GM10266 (cell line): ENCODE data around the gene KRTAP10-10.
"Not testable (repeated sequence)": the region's sequence is repeated elsewhere in the genome, so short reads cannot be mapped to it uniquely, and the experiment has no call there.

Experiments
- DNase-seq: peaks from one replicate; pipeline ENCODE4 v3.0.0; 2012; ENCODE audit errors: extremely low spot score
- CTCF ChIP-seq: IDR thresholded peaks from 2 replicates; pipeline ENCODE4 v1.5.1; 2012; ENCODE audit warnings: mild to moderate bottlenecking, low read depth; ENCODE audit not compliant: control insufficient read depth, insufficient read depth; ENCODE audit errors: missing control alignments

Gene KRTAP10-10

GRCh38 chr21:44593598-44594405 is 43.4 kb upstream of the KRTAP10-10 start:
- no peak for DNase-seq

GRCh38 chr21:44594406-44594916 is 42.7 kb upstream of the KRTAP10-10 start:
- DNase-seq: no peak
- TF ChIP-seq CTCF: no peak

More at GRCh38 chr21:44593598-44594405, 43.4 kb upstream of the KRTAP10-10 start:
- TF ChIP-seq CTCF: no peak

- DNase-seq: no peak
- no peak for TF ChIP-seq CTCF
Observed at GRCh38 chr21:44595524-44595923, 41.6 kb upstream of the KRTAP10-10 start.

- TF ChIP-seq CTCF: no peak
- DNase-seq: no peak
Observed at GRCh38 chr21:44596068-44596725, 41.0 kb upstream of the KRTAP10-10 start.

GRCh38 chr21:44598061-44598460 is 39.1 kb upstream of the KRTAP10-10 start:
- DNase-seq: no peak
- TF ChIP-seq CTCF: no peak

- no peak for TF ChIP-seq CTCF
- no peak for DNase-seq
Observed at GRCh38 chr21:44599264-44600029, 37.7 kb upstream of the KRTAP10-10 start.

- not testable (repeated sequence) for DNase-seq
Observed at GRCh38 chr21:44600118-44600978, 36.8 kb upstream of the KRTAP10-10 start, which contains the start of gene KRTAP10-7. TSS of gene KRTAP10-7 (plus strand) at chr21:44600597. CDS start at chr21:44600622, 25 bp downstream.

- not testable (repeated sequence) for DNase-seq
Observed at GRCh38 chr21:44601091-44601490, 36.1 kb upstream of the KRTAP10-10 start.
